ENCODE data around the gene KCNJ13. TPM values are rescaled to one million over a fixed set of nuclear protein-coding genes. Genes with fewer than 3 reads are reported as not detected.

The KCNJ13 gene
- total RNA-seq, 4 donors from 2014 or later = not detected

DNA sequence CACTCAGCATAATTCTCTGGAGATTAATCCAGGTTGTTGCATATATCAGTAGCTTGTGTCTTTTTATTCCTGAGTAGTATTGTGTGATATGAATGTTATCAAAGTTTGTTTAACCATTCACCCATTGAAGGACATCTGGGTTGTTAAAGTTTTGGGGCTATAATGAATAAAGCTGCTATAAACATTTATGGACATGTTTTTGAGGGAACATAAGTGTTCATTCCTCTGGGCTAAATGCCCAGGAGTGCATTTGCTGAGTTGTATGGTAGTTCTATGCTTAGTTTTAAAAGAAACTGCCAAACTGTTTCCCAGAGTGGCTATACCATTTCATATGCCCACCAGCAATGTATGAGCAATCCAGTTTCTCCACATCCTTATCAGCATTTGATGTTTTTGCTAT is 21.8 kb upstream of the KCNJ13 start:
- in situ Hi-C loops (cut with MboI; ENCODE audit: low sequenced_read_pairs in 4 of 4) (no loop called here), intact Hi-C loops (cut with DNase I; ENCODE audit: low total_unique reads) (no loop called here)
- H3K4me1 ChIP-seq = no peaks in the 10 kb centered on the region
- TF ChIP-seq POLR2A (IDR thresholded peaks at IDR 0.05) = no peak
- TF ChIP-seq, protein P1, sequence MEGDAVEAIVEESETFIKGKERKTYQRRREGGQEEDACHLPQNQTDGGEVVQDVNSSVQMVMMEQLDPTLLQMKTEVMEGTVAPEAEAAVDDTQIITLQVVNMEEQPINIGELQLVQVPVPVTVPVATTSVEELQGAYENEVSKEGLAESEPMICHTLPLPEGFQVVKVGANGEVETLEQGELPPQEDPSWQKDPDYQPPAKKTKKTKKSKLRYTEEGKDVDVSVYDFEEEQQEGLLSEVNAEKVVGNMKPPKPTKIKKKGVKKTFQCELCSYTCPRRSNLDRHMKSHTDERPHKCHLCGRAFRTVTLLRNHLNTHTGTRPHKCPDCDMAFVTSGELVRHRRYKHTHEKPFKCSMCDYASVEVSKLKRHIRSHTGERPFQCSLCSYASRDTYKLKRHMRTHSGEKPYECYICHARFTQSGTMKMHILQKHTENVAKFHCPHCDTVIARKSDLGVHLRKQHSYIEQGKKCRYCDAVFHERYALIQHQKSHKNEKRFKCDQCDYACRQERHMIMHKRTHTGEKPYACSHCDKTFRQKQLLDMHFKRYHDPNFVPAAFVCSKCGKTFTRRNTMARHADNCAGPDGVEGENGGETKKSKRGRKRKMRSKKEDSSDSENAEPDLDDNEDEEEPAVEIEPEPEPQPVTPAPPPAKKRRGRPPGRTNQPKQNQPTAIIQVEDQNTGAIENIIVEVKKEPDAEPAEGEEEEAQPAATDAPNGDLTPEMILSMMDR (IDR thresholded peaks at IDR 0.05 in 4 of 5, conservative IDR thresholded peaks at IDR 0.05 in 1 of 5) = no peak
- no peak for DNase-seq
- H3K27ac ChIP-seq = no peak overlapping the region
- no peaks in the 10 kb centered on the region for H3K27me3 ChIP-seq
- ATAC-seq = no peak
- H3K9me3 ChIP-seq = no peaks in the 10 kb centered on the region
- H3K4me3 ChIP-seq = no peak overlapping the region
- H3K36me3 ChIP-seq = peaks cover 0 to 66% of the 10 kb centered on the region in 2 donors

DNA sequence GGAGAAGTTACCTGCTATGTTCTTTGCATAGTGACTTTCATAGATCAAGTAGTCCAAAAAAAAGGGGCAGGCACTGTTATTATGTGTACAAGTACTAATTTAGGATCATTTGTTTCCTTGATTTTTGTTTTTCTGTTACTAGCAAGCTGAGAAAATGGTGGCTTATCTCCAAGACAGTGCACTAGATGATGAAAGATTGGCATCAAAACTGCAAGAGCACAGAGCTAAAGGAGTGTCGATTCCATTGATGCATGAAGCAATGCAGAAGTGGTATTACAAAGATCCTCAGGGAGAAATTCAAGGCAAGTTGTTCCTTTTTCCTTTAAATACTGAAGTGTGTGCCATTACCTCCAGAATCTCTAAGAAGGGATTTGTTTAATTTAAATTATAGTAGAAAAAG is 19.6 kb upstream of the KCNJ13 start:
- H3K27me3 ChIP-seq = no peaks in the 10 kb centered on the region
- TF ChIP-seq, protein P1 (IDR thresholded peaks at IDR 0.05 in 4 of 5, conservative IDR thresholded peaks at IDR 0.05 in 1 of 5) = no peak
- TF ChIP-seq POLR2A (IDR thresholded peaks at IDR 0.05) = no peak
- in situ Hi-C loops (cut with MboI; ENCODE audit: low sequenced_read_pairs in 4 of 4) (no loop called here), intact Hi-C loops (cut with DNase I; ENCODE audit: low total_unique reads) (no loop called here)
- no peak for DNase-seq
- H3K4me3 ChIP-seq = no peak overlapping the region
- peaks cover 0 to 80% of the 10 kb centered on the region in 2 donors for H3K36me3 ChIP-seq
- H3K9me3 ChIP-seq = no peaks in the 10 kb centered on the region
- H3K4me1 ChIP-seq = no peaks in the 10 kb centered on the region
- no peak overlapping the region for H3K27ac ChIP-seq
- ATAC-seq = no peak

DNA sequence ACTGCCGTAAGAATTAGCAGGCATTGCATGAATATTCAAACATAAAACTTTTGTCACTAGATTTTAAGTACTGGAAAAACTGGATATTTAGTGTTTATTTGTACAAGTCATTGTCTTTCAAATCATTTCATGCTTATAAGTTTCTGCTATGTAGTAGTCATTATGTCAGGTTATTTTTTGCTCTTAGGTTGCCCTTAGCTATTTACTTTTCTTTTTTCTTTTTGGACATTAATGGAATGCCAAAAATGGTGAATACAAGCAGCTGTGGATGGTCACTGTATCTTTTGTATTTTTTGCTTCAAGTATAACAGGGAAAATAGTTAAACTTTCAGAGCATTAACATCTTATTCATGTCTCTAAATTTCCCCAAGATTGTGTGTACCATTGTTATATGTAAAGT is 18.6 kb upstream of the KCNJ13 start:
- no peak for TF ChIP-seq POLR2A (IDR thresholded peaks at IDR 0.05)
- TF ChIP-seq, protein P1 (IDR thresholded peaks at IDR 0.05 in 4 of 5, conservative IDR thresholded peaks at IDR 0.05 in 1 of 5) = no peak
- intact Hi-C loops (cut with DNase I; ENCODE audit: low total_unique reads) = no loop called here

DNA sequence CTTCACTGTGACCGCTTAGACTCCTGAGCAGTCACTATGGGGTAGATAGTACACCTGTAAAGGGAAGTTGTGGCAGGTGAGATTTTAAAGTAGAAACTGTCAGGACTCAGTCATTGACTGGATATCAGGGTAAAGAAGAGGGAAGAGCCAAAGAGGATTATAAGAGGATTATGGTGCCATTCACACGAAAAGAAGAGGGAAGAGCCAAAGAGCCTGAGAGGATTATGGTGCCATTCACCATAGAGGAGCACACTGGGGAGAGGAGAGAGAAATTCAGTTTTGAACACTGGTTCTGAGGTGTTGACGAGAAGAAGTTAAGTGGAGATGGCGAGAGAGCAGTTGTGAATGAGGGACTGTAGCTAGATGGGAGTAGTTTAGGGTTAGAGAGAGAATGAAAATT is 16.9 kb upstream of the KCNJ13 start:
- Histone ChIP-seq H3K27me3 (no peaks in the 10 kb centered on the region), H3K27ac (no peak overlapping the region), H3K36me3 (peaks cover 0 to 89% of the 10 kb centered on the region in 2 donors), H3K4me1 (no peaks in the 10 kb centered on the region), H3K9me3 (no peaks in the 10 kb centered on the region), H3K4me3 (no peak overlapping the region)
- intact Hi-C loops (cut with DNase I; ENCODE audit: low total_unique reads) (no loop called here), in situ Hi-C loops (cut with MboI; ENCODE audit: low sequenced_read_pairs in 4 of 4) (no loop called here)
- no peak for DNase-seq
- ATAC-seq = no peak
- TF ChIP-seq, protein P1 (IDR thresholded peaks at IDR 0.05 in 4 of 5, conservative IDR thresholded peaks at IDR 0.05 in 1 of 5) = no peak
- no peak for TF ChIP-seq POLR2A (IDR thresholded peaks at IDR 0.05)

More for the DNA sequence above, 18.6 kb upstream of the KCNJ13 start:
- no peak for DNase-seq
- in situ Hi-C loops (cut with MboI; ENCODE audit: low sequenced_read_pairs in 4 of 4) = no loop called here
- no peak for ATAC-seq
- peaks cover 0 to 84% of the 10 kb centered on the region in 2 donors for H3K36me3 ChIP-seq
- no peaks in the 10 kb centered on the region for H3K4me1 ChIP-seq
- no peak overlapping the region for H3K4me3 ChIP-seq
- H3K27me3 ChIP-seq = no peaks in the 10 kb centered on the region
- H3K27ac ChIP-seq = no peak overlapping the region
- H3K9me3 ChIP-seq = no peaks in the 10 kb centered on the region

DNA sequence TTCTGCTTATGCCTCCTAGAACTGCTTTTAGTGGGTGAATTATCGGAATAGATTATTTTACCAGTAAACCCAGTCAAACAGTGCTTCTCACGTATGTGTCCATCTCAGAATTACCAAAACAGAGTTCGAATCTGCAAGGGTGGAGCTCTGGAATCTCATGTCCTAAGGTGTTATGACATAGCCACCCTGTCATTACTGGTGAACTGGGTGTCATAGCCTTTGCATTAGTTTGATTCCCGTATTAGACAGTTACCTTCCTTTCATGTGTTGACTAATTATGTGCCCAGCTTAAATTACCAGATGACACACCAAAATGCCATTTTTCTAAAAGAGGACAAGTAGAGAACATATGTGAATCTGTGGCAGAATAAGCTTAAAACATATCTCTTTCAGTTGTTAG is 15.2 kb upstream of the KCNJ13 start:
- DNase-seq (no peak), ATAC-seq (peak in 1 of 2 donors; percentile 42)
- Histone ChIP-seq H3K27ac (no peak overlapping the region), H3K36me3 (peaks cover 4 to 88% of the 10 kb centered on the region in 2 donors), H3K4me1 (no peaks in the 10 kb centered on the region), H3K27me3 (no peaks in the 10 kb centered on the region), H3K9me3 (no peaks in the 10 kb centered on the region), H3K4me3 (no peak overlapping the region)
- TF ChIP-seq, protein P1 (IDR thresholded peaks at IDR 0.05 in 4 of 5, conservative IDR thresholded peaks at IDR 0.05 in 1 of 5) = no peak
- TF ChIP-seq POLR2A (IDR thresholded peaks at IDR 0.05) = no peak
- intact Hi-C loops (cut with DNase I; ENCODE audit: low total_unique reads) = no loop called here
- in situ Hi-C loops (cut with MboI; ENCODE audit: low sequenced_read_pairs in 4 of 4) = no loop called here

Measured in gastrocnemius medialis (tissue), 4 donors.